HG03280 (cell line): ENCODE results near the gene B3GALT4.

Source experiments
- ATAC-seq: cut with Tn5 transposase; IDR thresholded peaks from one replicate; pipeline ENCODE4 v1.9.1; 2021; ENCODE audit warnings: mild to moderate bottlenecking, moderate library complexity; ENCODE audit not compliant: unreplicated experiment

Gene B3GALT4

GRCh38 chr6:33313709-33314514 is 37.0 kb downstream of the B3GALT4 start, which contains the start of gene TAPBP:
TSS of gene TAPBP (minus strand) at chr6:33314078. CDS start at chr6:33314041, 37 bp downstream.
- peak; percentile 25 for ATAC-seq

GRCh38 chr6:33314515-33314942 is 37.6 kb downstream of the B3GALT4 start:
- ATAC-seq = no peak

GRCh38 chr6:33314943-33315792 is 38.2 kb downstream of the B3GALT4 start:
- no peak for ATAC-seq

GRCh38 chr6:33315793-33316602 is 39.1 kb downstream of the B3GALT4 start:
- ATAC-seq = no peak

GRCh38 chr6:33316603-33317418 is 39.9 kb downstream of the B3GALT4 start:
- ATAC-seq = no peak

- ATAC-seq = no peak
Measured at GRCh38 chr6:33317419-33317668, 40.4 kb downstream of the B3GALT4 start.

- ATAC-seq = peak; percentile 54
Measured at GRCh38 chr6:33317669-33318425, 40.9 kb downstream of the B3GALT4 start, which contains the start of gene ZBTB22. TSS of gene ZBTB22 (minus strand) at chr6:33317744. CDS start at chr6:33316916, 828 bp downstream.

GRCh38 chr6:33318426-33319073 is 41.6 kb downstream of the B3GALT4 start:
- no peak for ATAC-seq

- no peak for ATAC-seq
Measured at GRCh38 chr6:33319939-33320314, 43.0 kb downstream of the B3GALT4 start.

- no peak for ATAC-seq
Measured at GRCh38 chr6:33320315-33321181, 43.6 kb downstream of the B3GALT4 start.

GRCh38 chr6:33321227-33321626 is 44.3 kb downstream of the B3GALT4 start:
- no peak for ATAC-seq

GRCh38 chr6:33323623-33323948 is 46.7 kb downstream of the B3GALT4 start:
- ATAC-seq = peak; percentile 7

- ATAC-seq = no peak
Measured at GRCh38 chr6:33324125-33324524, 47.2 kb downstream of the B3GALT4 start.
